ENCODE data around the gene KIAA1217. TPM values are rescaled to one million over a fixed set of nuclear protein-coding genes. Genes with fewer than 3 reads are reported as not detected.

KIAA1217 gene
- total and polyA plus RNA-seq, 2 donors from 2014 or later, result 10.4 to 63.8 TPM

DNA sequence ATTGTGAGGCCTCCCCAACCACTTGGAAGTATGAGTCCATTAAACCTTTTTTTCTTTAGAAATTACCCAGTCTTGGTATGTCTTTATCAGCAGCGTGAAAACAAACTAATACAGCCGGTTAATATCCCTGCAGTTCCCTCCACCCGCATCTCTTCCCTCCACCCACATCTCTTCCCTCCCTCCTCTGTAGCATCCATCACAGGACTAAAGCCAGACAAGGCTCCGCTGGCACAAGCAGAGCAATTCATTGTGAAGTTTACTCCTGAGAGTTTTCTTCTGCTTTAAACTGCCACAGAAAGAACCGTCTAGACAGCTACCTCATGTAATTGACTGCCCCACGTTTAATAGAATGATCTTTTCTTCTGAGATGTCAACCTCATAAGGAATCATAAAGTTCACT, 131.5 kb downstream of the KIAA1217 start:
- Histone ChIP-seq H3K4me1 (ENCODE audit: control insufficient read depth in 2 of 3, insufficient read depth in 2 of 3, low read depth in 1 of 3, low read length in 3 of 3) (peaks cover 0 to 6% (median 5%) of the 10 kb centered on the region in 3 donors), H3K36me3 (ENCODE audit: control insufficient read depth in 2 of 3, insufficient read depth in 3 of 3, low read length in 3 of 3) (no peaks in the 10 kb centered on the region), H3K9ac (ENCODE audit: low read length in 3 of 3) (no peak overlapping the region), H3K9me3 (ENCODE audit: control insufficient read depth in 2 of 3, insufficient read depth in 1 of 3, low read length in 3 of 3) (no peaks in the 10 kb centered on the region), H3K27ac (ENCODE audit: low read depth in 2 of 2, low read length in 2 of 2) (no peak overlapping the region), H3K4me3 (ENCODE audit: low read length in 3 of 3) (no peak overlapping the region), H3K27me3 (ENCODE audit: control insufficient read depth, insufficient read depth, low read length) (no peaks in the 10 kb centered on the region)
- DNase-seq, result no peak
- TF ChIP-seq CTCF (IDR thresholded peaks at IDR 0.05; ENCODE audit: borderline replicate concordance, extremely low read depth, insufficient read depth), result no peak
- intact Hi-C loops (cut with DNase I), result no loop called here
- no peak for FAIRE-seq

- H3K4me1 ChIP-seq (ENCODE audit: control insufficient read depth in 2 of 3, insufficient read depth in 2 of 3, low read depth in 1 of 3, low read length in 3 of 3), result peaks cover 0 to 6% (median 5%) of the 10 kb centered on the region in 3 donors
- FAIRE-seq (no peak), DNase-seq (no peak)
- H3K9me3 ChIP-seq (ENCODE audit: control insufficient read depth in 2 of 3, insufficient read depth in 1 of 3, low read length in 3 of 3), result no peaks in the 10 kb centered on the region
- H3K4me3 ChIP-seq (ENCODE audit: low read length in 3 of 3), result no peak overlapping the region
- no peaks in the 10 kb centered on the region for H3K36me3 ChIP-seq (ENCODE audit: control insufficient read depth in 2 of 3, insufficient read depth in 3 of 3, low read length in 3 of 3)
- no peak for TF ChIP-seq CTCF (IDR thresholded peaks at IDR 0.05; ENCODE audit: borderline replicate concordance, extremely low read depth, insufficient read depth)
- intact Hi-C loops (cut with DNase I), result no loop called here
- H3K27ac ChIP-seq (ENCODE audit: low read depth in 2 of 2, low read length in 2 of 2), result no peak overlapping the region
- H3K27me3 ChIP-seq (ENCODE audit: control insufficient read depth, insufficient read depth, low read length), result no peaks in the 10 kb centered on the region
- no peak overlapping the region for H3K9ac ChIP-seq (ENCODE audit: low read length in 3 of 3)
Measured at GRCh38 chr10:24340883-24341282, 131.9 kb downstream of the KIAA1217 start.

GRCh38 chr10:24341371-24341770, 132.4 kb downstream of the KIAA1217 start:
- intact Hi-C loops (cut with DNase I), result no loop called here
- no peak for FAIRE-seq

More at GRCh38 chr10:24341371-24341770, 132.4 kb downstream of the KIAA1217 start:
- no peaks in the 10 kb centered on the region for H3K9me3 ChIP-seq (ENCODE audit: control insufficient read depth in 2 of 3, insufficient read depth in 1 of 3, low read length in 3 of 3)
- no peak overlapping the region for H3K27ac ChIP-seq (ENCODE audit: low read depth in 2 of 2, low read length in 2 of 2)
- no peaks in the 10 kb centered on the region for H3K36me3 ChIP-seq (ENCODE audit: control insufficient read depth in 2 of 3, insufficient read depth in 3 of 3, low read length in 3 of 3)
- H3K4me3 ChIP-seq (ENCODE audit: low read length in 3 of 3), result no peak overlapping the region
- TF ChIP-seq CTCF (IDR thresholded peaks at IDR 0.05; ENCODE audit: borderline replicate concordance, extremely low read depth, insufficient read depth), result no peak
- no peak overlapping the region for H3K9ac ChIP-seq (ENCODE audit: low read length in 3 of 3)
- H3K27me3 ChIP-seq (ENCODE audit: control insufficient read depth, insufficient read depth, low read length), result no peaks in the 10 kb centered on the region
- DNase-seq, result no peak
- H3K4me1 ChIP-seq (ENCODE audit: control insufficient read depth in 2 of 3, insufficient read depth in 2 of 3, low read depth in 1 of 3, low read length in 3 of 3), result peaks cover 0 to 6% (median 5%) of the 10 kb centered on the region in 3 donors

Measured in kidney (tissue), 14 donors.